ENCODE measurements around the gene C7orf57. TPM values are rescaled to one million over a fixed set of nuclear protein-coding genes. Genes with fewer than 3 reads are reported as not detected.

Gene C7orf57
- total and polyA plus RNA-seq, 2 experiments from 2014 or later = 0.42 to 2.1 TPM

GRCh38 chr7:48091506-48092433 lies 56.4 kb downstream of the C7orf57 start:
- Histone ChIP-seq H3K4me3 (0 out of 2 replicates have a peak overlapping the region, but pooled peaks have one; percentile 88), H3K27me3 (ENCODE audit: insufficient read depth) (no peaks in the 10 kb centered on the region), H3K4me1 (ENCODE audit: insufficient read depth) (peaks cover 13% of the 10 kb centered on the region), H2AFZ (no peak overlapping the region), H3F3A (replicated peaks; ENCODE audit: low read depth) (peaks cover 10% of the 10 kb centered on the region), H3K79me2 (replicated peaks; ENCODE audit: insufficient read depth) (0 out of 2 replicates have a peak, but pooled peaks cover 4% of the 10 kb centered on the region), H3K36me3 (ENCODE audit: insufficient read depth) (peaks cover 15% of the 10 kb centered on the region), H3K27ac (ENCODE audit: low read depth) (no peak overlapping the region), H4K20me1 (replicated peaks; ENCODE audit: insufficient read depth) (0 out of 2 replicates have a peak, but pooled peaks cover 4% of the 10 kb centered on the region), H3K4me2 (0 out of 2 replicates have a peak overlapping the region, but pooled peaks have one; percentile 98), H3K9me2 (ENCODE audit: insufficient read depth) (no peaks in the 10 kb centered on the region)
- ATAC-seq = no peak
- H3K27me3 Mint-ChIP-seq (ENCODE audit: insufficient read depth, low read depth, poor library complexity) = peaks cover 17% of the 10 kb centered on the region
- H3K4me3 Mint-ChIP-seq = peak overlapping the region; percentile 87; the same call in 1 of the 3 replicates
- DNase-seq (ENCODE audit: low spot score) = no peak
- TF ChIP-seq EZH2 (IDR thresholded peaks at IDR 0.05; ENCODE audit: low read depth, unreplicated experiment) = no peak
- no peak for TF ChIP-seq STAT1 (IDR thresholded peaks at IDR 0.05; ENCODE audit: unreplicated experiment)
- no peak for TF ChIP-seq REST (IDR thresholded peaks at IDR 0.05; ENCODE audit: unreplicated experiment)
- TF ChIP-seq, protein P1, sequence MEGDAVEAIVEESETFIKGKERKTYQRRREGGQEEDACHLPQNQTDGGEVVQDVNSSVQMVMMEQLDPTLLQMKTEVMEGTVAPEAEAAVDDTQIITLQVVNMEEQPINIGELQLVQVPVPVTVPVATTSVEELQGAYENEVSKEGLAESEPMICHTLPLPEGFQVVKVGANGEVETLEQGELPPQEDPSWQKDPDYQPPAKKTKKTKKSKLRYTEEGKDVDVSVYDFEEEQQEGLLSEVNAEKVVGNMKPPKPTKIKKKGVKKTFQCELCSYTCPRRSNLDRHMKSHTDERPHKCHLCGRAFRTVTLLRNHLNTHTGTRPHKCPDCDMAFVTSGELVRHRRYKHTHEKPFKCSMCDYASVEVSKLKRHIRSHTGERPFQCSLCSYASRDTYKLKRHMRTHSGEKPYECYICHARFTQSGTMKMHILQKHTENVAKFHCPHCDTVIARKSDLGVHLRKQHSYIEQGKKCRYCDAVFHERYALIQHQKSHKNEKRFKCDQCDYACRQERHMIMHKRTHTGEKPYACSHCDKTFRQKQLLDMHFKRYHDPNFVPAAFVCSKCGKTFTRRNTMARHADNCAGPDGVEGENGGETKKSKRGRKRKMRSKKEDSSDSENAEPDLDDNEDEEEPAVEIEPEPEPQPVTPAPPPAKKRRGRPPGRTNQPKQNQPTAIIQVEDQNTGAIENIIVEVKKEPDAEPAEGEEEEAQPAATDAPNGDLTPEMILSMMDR (conservative IDR thresholded peaks at IDR 0.05; ENCODE audit: low read depth in 2 of 2) = no peak
- TF ChIP-seq ZNF114 (CRISPR knock-in tag; IDR thresholded peaks at IDR 0.05) = no peak
- TF ChIP-seq JUNB (IDR thresholded peaks at IDR 0.05; ENCODE audit: unreplicated experiment) = no peak
- TF ChIP-seq NANOG (IDR thresholded peaks at IDR 0.05; ENCODE audit: borderline replicate concordance) = no peak
- TF ChIP-seq ZNF331 (CRISPR knock-in tag; IDR thresholded peaks at IDR 0.05; ENCODE audit: low read depth) = no peak
- TF ChIP-seq ETS1 (IDR thresholded peaks at IDR 0.05) = no peak
- TF ChIP-seq CREB1 (CRISPR knock-in tag; IDR thresholded peaks at IDR 0.05; ENCODE audit: low read depth) = no peak
- peaks cover 26% of the 10 kb centered on the region for H3K4me1 Mint-ChIP-seq
- no peaks in the 10 kb centered on the region for H3K9me3 Mint-ChIP-seq
- H3K36me3 Mint-ChIP-seq (ENCODE audit: low read depth) = peaks cover 61% of the 10 kb centered on the region
- no peak overlapping the region for H3K27ac Mint-ChIP-seq
